GM23338 (cell line): ENCODE measurements around the gene SRMS. TPM values are rescaled to one million over a fixed set of nuclear protein-coding genes. Genes with fewer than 3 reads are reported as not detected.
A peak's percentile ranks its signal among the peaks of the same experiment; 100 is the strongest.
"Not testable (repeated sequence)": the region's sequence is repeated elsewhere in the genome, so short reads cannot be mapped to it uniquely, and the experiment has no call there.

Experiments
- ATAC-seq: fragments of 200-7000 bp; cut with Tn5 transposase; 3 replicates; pipeline ENCODE4 v1.9.1; 2020
- DNase-seq: peaks from one replicate; pipeline ENCODE4 v3.0.0-alpha.2; 2015; ENCODE audit warnings: low spot score
- H2AFZ ChIP-seq: fragments of 200-600 bp; sonication (generic); 2 replicates; pipeline ENCODE4 v1.8.0; 2016; ENCODE audit warnings: antibody characterized with exemption, mild to moderate bottlenecking, moderate library complexity
- H3F3A ChIP-seq: fragments of 200-600 bp; sonication (generic); replicated peaks from 2 replicates; pipeline ENCODE4 v1.8.0; 2017; ENCODE audit warnings: antibody characterized with exemption, mixed run types, low read depth
- H3K27ac ChIP-seq: fragments of 200-600 bp; sonication (generic); 2 replicates; pipeline ENCODE4 v1.6.1; 2016; ENCODE audit warnings: low read depth
- H3K27me3 ChIP-seq: fragments of 200-600 bp; sonication (generic); 2 replicates; pipeline ENCODE4 v1.8.0; 2016; ENCODE audit warnings: mild to moderate bottlenecking, mixed run types, moderate library complexity; ENCODE audit not compliant: insufficient read depth
- H3K36me3 ChIP-seq: fragments of 200-600 bp; sonication (generic); 2 replicates; pipeline ENCODE4 v1.8.0; 2016; ENCODE audit warnings: mild to moderate bottlenecking; ENCODE audit not compliant: insufficient read depth
- H3K4me1 ChIP-seq: fragments of 200-600 bp; sonication (generic); 2 replicates; pipeline ENCODE4 v1.8.0; 2016; ENCODE audit warnings: mild to moderate bottlenecking, moderate library complexity; ENCODE audit not compliant: insufficient read depth
- H3K4me2 ChIP-seq: fragments of 200-600 bp; sonication (generic); 2 replicates; pipeline ENCODE4 v1.7.1; 2017; ENCODE audit warnings: mixed run types
- H3K4me3 ChIP-seq: fragments of 200-600 bp; sonication (generic); 2 replicates; pipeline ENCODE4 v1.6.1; 2016; ENCODE audit warnings: mixed run types
- H3K79me2 ChIP-seq: fragments of 200-600 bp; sonication (generic); replicated peaks from 2 replicates; pipeline ENCODE4 v1.8.0; 2017; ENCODE audit warnings: mild to moderate bottlenecking; ENCODE audit not compliant: insufficient read depth
- H3K9me2 ChIP-seq: fragments of 200-600 bp; sonication (generic); 2 replicates; pipeline ENCODE4 v1.8.0; 2017; ENCODE audit not compliant: insufficient read depth
- H4K20me1 ChIP-seq: fragments of 200-600 bp; sonication (generic); replicated peaks from 2 replicates; pipeline ENCODE4 v1.8.0; 2017; ENCODE audit warnings: mild to moderate bottlenecking; ENCODE audit not compliant: insufficient read depth
- H3K27ac Mint-ChIP-seq: 2 replicates; pipeline ENCODE4 v1.8.0; 2020; ENCODE audit warnings: inconsistent platforms, mild to moderate bottlenecking, moderate library complexity, mixed read lengths
- H3K27me3 Mint-ChIP-seq: 3 replicates; pipeline ENCODE4 v1.8.0; 2022; ENCODE audit warnings: low read depth, mild to moderate bottlenecking, moderate library complexity, mixed read lengths, inconsistent platforms; ENCODE audit not compliant: insufficient read depth, poor library complexity
- H3K36me3 Mint-ChIP-seq: 3 replicates; pipeline ENCODE4 v1.8.0; 2021; ENCODE audit warnings: low read depth, mild to moderate bottlenecking, inconsistent platforms, moderate library complexity, mixed read lengths
- H3K4me1 Mint-ChIP-seq: 3 replicates; pipeline ENCODE4 v1.8.0; 2020; ENCODE audit warnings: mild to moderate bottlenecking, inconsistent platforms, mixed read lengths
- H3K4me3 Mint-ChIP-seq: 3 replicates; pipeline ENCODE4 v1.8.0; 2021; ENCODE audit warnings: moderate library complexity, mild to moderate bottlenecking, inconsistent platforms, mixed read lengths
- H3K9me3 Mint-ChIP-seq: 3 replicates; pipeline ENCODE4 v1.8.0; 2020; ENCODE audit warnings: moderate library complexity, mild to moderate bottlenecking, inconsistent platforms, mixed read lengths
- CTCF ChIP-seq, 2 experiments: fragments of 200-600 bp in 1 of 2; sonication (generic) in 1 of 2; conservative IDR thresholded peaks; 2 replicates each; pipeline versions ENCODE4 v1.5.1 to v1.6.1; 2016 to 2017; ENCODE audit warnings: antibody characterized with exemption in 2 of 2, low read depth in 2 of 2, mild to moderate bottlenecking in 2 of 2, moderate library complexity in 1 of 2
- EZH2 ChIP-seq: fragments of 200-600 bp; sonication (generic); IDR thresholded peaks from one replicate; pipeline ENCODE4 v1.8.0; 2017; ENCODE audit warnings: antibody characterized with exemption, mild to moderate bottlenecking, low read depth; ENCODE audit not compliant: unreplicated experiment
- POLR2AphosphoS5 ChIP-seq: IDR thresholded peaks from 2 replicates; pipeline ENCODE4 v1.6.1; 2016; ENCODE audit warnings: antibody characterized with exemption, low read depth
- STAT1 ChIP-seq: IDR thresholded peaks from one replicate; pipeline ENCODE4 v1.6.1; 2016; ENCODE audit warnings: antibody characterized with exemption; ENCODE audit not compliant: unreplicated experiment
- ZNF114 ChIP-seq: fragments of 250-450 bp; sonication (Bioruptor Pico); IDR thresholded peaks from 2 replicates; pipeline ENCODE4 v1.5.0; 2020; ENCODE audit warnings: mild to moderate bottlenecking, moderate library complexity
- polyA plus RNA-seq: library from polyadenylated mRNA; unstranded; fragments of >200 nt; fragmentation: Nextera tagmentation; extraction: Ambion mirVana; gene quantifications from 2 replicates; pipeline ENCODE4 v1.2.1, GENCODE V29; 2016
- total RNA-seq: library from RNA; depleted of rRNA; stranded (reverse); fragments of >200 nt; shearing (Covaris generic); gene quantifications from 2 replicates; pipeline ENCODE4 v1.2.3, GENCODE V29; 2014
- TF ChIP-seq, protein P1 (sequence below): IDR thresholded peaks from 2 replicates; pipeline ENCODE4 v1.6.1; 2016; ENCODE audit warnings: antibody characterized with exemption

Gene SRMS
- total and polyA plus RNA-seq, 2 experiments from 2014 or later, result 0.23 to 0.59 TPM

DNA sequence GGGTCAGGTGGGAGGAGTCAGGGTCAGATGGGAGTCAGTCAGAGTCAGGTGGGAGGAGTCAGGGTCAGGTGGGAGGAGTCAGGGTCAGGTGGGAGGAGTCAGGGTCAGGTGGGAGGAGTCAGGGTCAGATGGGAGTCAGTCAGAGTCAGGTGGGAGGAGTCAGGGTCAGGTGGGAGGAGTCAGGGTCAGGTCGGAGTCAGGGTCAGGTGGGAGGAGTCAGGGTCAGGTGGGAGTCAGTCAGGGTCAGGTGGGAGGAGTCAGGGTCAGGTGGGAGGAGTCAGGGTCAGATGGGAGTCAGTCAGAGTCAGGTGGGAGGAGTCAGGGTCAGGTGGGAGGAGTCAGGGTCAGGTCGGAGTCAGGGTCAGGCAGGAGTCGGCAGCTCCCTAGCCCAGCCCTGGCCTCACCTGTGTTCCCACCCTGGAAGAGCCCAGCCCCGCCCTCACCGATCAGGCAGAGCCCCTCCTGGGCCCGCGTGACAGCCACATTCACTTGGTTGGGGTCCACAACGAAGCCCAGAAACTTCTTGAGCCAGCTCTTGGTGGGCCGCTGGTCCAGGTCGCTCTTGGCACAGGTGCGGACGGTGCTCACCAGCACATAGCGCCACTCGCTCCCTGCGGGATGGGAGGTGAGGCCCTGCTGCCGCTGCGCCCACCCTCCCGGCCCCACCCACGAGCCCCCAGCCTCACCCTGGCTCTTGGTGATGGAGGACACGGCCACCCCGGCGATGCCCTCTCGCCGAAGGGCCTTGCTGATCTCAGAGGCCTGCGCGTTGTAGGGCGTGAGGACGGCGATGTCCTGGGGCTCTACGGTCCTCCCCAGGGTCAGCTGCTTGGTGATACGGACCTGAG is 12.2 kb upstream of the SRMS start:
- H3K27ac ChIP-seq, H3K4me1 Mint-ChIP-seq, H3K9me3 Mint-ChIP-seq, H3K27ac Mint-ChIP-seq, H4K20me1 ChIP-seq, H3K4me1 ChIP-seq, H3K4me3 Mint-ChIP-seq, H3K36me3 ChIP-seq, H3K27me3 ChIP-seq, H3K9me2 ChIP-seq, H2AFZ ChIP-seq, H3K27me3 Mint-ChIP-seq, DNase-seq, H3K4me3 ChIP-seq, H3K4me2 ChIP-seq, H3K79me2 ChIP-seq, H3F3A ChIP-seq, H3K36me3 Mint-ChIP-seq: not testable (repeated sequence)
- peak; percentile 17 for ATAC-seq

DNA sequence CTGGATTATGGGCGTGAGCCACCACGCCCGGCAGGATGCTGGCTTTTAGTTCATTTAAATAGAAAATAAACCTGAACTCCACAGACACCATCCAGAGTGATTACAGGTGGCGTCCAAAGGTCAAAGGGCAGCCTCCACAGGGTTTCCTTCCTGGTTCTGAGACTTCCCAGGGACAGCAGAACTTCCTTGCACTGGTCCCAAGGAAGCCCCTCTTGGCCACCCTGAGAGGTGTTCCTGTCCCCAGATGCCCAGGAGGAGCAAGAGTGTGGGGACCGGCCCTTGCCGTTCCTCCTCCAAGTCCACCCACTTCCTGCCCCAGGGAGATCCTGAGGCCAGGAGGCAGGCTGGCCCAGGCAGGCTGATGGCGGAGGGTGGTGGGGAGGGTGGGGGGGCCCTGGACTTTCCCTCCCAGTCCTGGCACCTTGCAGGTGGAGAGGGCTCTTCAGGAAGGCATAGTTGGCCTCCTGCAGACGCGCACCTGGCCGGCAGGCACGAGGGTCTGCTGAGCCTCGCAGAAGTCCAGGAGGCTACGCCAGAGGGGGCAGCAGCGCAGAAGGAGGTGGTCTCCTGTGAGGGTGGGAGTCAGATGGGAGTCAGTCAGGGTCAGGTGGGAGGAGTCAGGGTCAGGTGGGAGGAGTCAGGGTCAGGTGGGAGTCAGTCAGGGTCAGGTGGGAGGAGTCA is 11.4 kb upstream of the SRMS start:
- H3K27me3 ChIP-seq, result no peaks in the 10 kb centered on the region
- peaks cover 3% of the 10 kb centered on the region for H3K27me3 Mint-ChIP-seq
- no peak overlapping the region for H3K4me2 ChIP-seq
- H3K9me3 Mint-ChIP-seq, result peaks cover 4% of the 10 kb centered on the region; the same call in 2 of the 3 replicates
- no peak overlapping the region for H3K27ac ChIP-seq
- H2AFZ ChIP-seq, result no peak overlapping the region
- H3F3A ChIP-seq, result peaks cover 6% of the 10 kb centered on the region; the same call in 1 of the 2 replicates
- DNase-seq (no peak), ATAC-seq (no peak)
- no peak for TF ChIP-seq ZNF114 (CRISPR knock-in tag)
- no peaks in the 10 kb centered on the region for H3K9me2 ChIP-seq
- no peaks in the 10 kb centered on the region for H4K20me1 ChIP-seq
- H3K4me3 Mint-ChIP-seq, result no peak overlapping the region
- H3K36me3 ChIP-seq, result no peaks in the 10 kb centered on the region
- H3K36me3 Mint-ChIP-seq, result peaks cover 3% of the 10 kb centered on the region; the same call in 1 of the 3 replicates
- no peak overlapping the region for H3K27ac Mint-ChIP-seq
- peaks cover 4% of the 10 kb centered on the region; the same call in 2 of the 3 replicates for H3K4me1 Mint-ChIP-seq
- no peaks in the 10 kb centered on the region for H3K79me2 ChIP-seq
- no peak overlapping the region for H3K4me3 ChIP-seq
- no peaks in the 10 kb centered on the region for H3K4me1 ChIP-seq

DNA sequence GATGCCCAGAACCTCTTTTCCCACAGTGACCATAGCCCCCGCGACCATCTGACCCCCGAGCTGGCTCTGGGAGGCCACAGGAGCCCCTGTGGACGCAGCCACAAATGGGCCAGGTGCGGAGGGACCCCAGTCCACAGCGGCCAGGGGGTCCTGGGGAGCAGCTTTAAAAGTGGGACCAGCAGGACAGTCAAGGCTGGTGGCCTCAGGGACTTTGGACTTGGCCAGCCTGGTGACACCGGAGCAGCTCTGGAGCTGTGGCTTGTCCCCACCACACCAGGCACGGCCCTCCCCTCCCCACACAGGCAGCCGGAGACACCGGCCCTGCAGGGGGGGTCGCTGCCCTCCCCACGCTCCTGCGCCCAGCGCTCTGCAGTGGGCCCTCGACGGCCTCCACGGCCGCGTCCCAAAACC is 9.9 kb upstream of the SRMS start:
- Mint-ChIP-seq H3K27me3 (peaks cover 4% of the 10 kb centered on the region), H3K9me3 (peaks cover 4% of the 10 kb centered on the region; the same call in 2 of the 3 replicates), H3K4me1 (peaks cover 8% of the 10 kb centered on the region; the same call in 2 of the 3 replicates), H3K4me3 (no peak overlapping the region), H3K27ac (no peak overlapping the region), H3K36me3 (peaks cover 3% of the 10 kb centered on the region; the same call in 1 of the 3 replicates)
- H3K27ac ChIP-seq, result peak overlapping the region; percentile 26; the same call in 1 of the 2 replicates
- no peak for ATAC-seq
- peaks cover 10% of the 10 kb centered on the region; the same call in 1 of the 2 replicates for H3F3A ChIP-seq
- peaks cover 6% of the 10 kb centered on the region; the same call in 1 of the 2 replicates for H3K4me1 ChIP-seq
- no peaks in the 10 kb centered on the region for H3K27me3 ChIP-seq
- H2AFZ ChIP-seq, result no peak overlapping the region
- no peak for DNase-seq
- no peaks in the 10 kb centered on the region for H3K36me3 ChIP-seq
- no peak overlapping the region for H3K4me2 ChIP-seq
- H3K79me2 ChIP-seq, result no peaks in the 10 kb centered on the region
- no peaks in the 10 kb centered on the region for H3K9me2 ChIP-seq
- no peaks in the 10 kb centered on the region for H4K20me1 ChIP-seq
- no peak overlapping the region for H3K4me3 ChIP-seq
- no peak for TF ChIP-seq EZH2
- TF ChIP-seq ZNF114 (CRISPR knock-in tag), result no peak
- TF ChIP-seq CTCF (conservative IDR thresholded peaks at IDR 0.05; ENCODE audit: low read depth in 2 of 2), result no peak
- TF ChIP-seq, protein P1, sequence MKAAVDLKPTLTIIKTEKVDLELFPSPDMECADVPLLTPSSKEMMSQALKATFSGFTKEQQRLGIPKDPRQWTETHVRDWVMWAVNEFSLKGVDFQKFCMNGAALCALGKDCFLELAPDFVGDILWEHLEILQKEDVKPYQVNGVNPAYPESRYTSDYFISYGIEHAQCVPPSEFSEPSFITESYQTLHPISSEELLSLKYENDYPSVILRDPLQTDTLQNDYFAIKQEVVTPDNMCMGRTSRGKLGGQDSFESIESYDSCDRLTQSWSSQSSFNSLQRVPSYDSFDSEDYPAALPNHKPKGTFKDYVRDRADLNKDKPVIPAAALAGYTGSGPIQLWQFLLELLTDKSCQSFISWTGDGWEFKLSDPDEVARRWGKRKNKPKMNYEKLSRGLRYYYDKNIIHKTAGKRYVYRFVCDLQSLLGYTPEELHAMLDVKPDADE, result no peak
- no peak for TF ChIP-seq STAT1
- no peak for TF ChIP-seq POLR2AphosphoS5
